Skin epidermis (tissue), 12 donors: ENCODE data around the gene TRA2A.

Source experiments
- H3K27ac ChIP-seq, 21 experiments: fragments of 200-600 bp; sonication (generic) in 11 of 21; one replicate each; pipeline ENCODE4 v1.5.0; 2020; ENCODE audit warnings: mild to moderate bottlenecking in 3 of 21, inconsistent platforms in 2 of 21, moderate library complexity in 2 of 21
- H3K4me3 ChIP-seq, 7 experiments: fragments of 200-600 bp; sonication (generic) in 2 of 7; one replicate each; pipeline ENCODE4 v1.5.0; 2020; ENCODE audit warnings: inconsistent platforms in 2 of 7, mild to moderate bottlenecking in 2 of 7, moderate library complexity in 1 of 7

Gene TRA2A

GRCh38 chr7:23472046-23472445 lies 59.7 kb downstream of the TRA2A start:
- no peak overlapping the region for H3K27ac ChIP-seq
- no peak overlapping the region for H3K4me3 ChIP-seq

- H3K4me3 ChIP-seq = peak overlapping the region in 4 of 7 experiments; percentile 6 to 10 (median 7)
Measured at GRCh38 chr7:23471106-23471859, 60.5 kb downstream of the TRA2A start.

GRCh38 chr7:23470330-23471105 lies 61.3 kb downstream of the TRA2A start, which contains the start of gene IGF2BP3:
Gene IGF2BP3 (minus strand): TSS chr7:23470491. CDS start chr7:23470110, 381 bp downstream.
- H3K4me3 ChIP-seq = peak within 1 kb of the TSS; percentile 7 to 36 (median 17)

More at GRCh38 chr7:23471106-23471859, 60.5 kb downstream of the TRA2A start:
- H3K27ac ChIP-seq = no peak overlapping the region

GRCh38 chr7:23469961-23470250 lies 61.9 kb downstream of the TRA2A start:
- no peak overlapping the region for H3K27ac ChIP-seq
- peak overlapping the region in 4 of 7 experiments; percentile 5 to 36 (median 24) for H3K4me3 ChIP-seq

More at GRCh38 chr7:23470330-23471105, 61.3 kb downstream of the TRA2A start, which contains the start of gene IGF2BP3:
- H3K27ac ChIP-seq = no peak within 1 kb of the TSS

GRCh38 chr7:23469150-23469960 lies 62.4 kb downstream of the TRA2A start:
- Histone ChIP-seq H3K27ac (no peak overlapping the region), H3K4me3 (peak overlapping the region; percentile 7 to 36 (median 17))

- Histone ChIP-seq H3K4me3 (peak overlapping the region in 6 of 7 experiments; percentile 8 to 31 (median 16)), H3K27ac (no peak overlapping the region)
Measured at GRCh38 chr7:23468526-23469149, 63.1 kb downstream of the TRA2A start.

GRCh38 chr7:23467806-23468525 lies 63.8 kb downstream of the TRA2A start:
- no peak overlapping the region for H3K4me3 ChIP-seq
- H3K27ac ChIP-seq = no peak overlapping the region

GRCh38 chr7:23467291-23467805 lies 64.4 kb downstream of the TRA2A start:
- Histone ChIP-seq H3K4me3 (no peak overlapping the region), H3K27ac (no peak overlapping the region)

GRCh38 chr7:23462846-23463245 lies 68.9 kb downstream of the TRA2A start:
- no peak overlapping the region for H3K27ac ChIP-seq
- H3K4me3 ChIP-seq = no peak overlapping the region

- Histone ChIP-seq H3K27ac (no peak overlapping the region), H3K4me3 (no peak overlapping the region)
Measured at GRCh38 chr7:23458044-23458443, 73.7 kb downstream of the TRA2A start.

GRCh38 chr7:23456093-23456492 lies 75.7 kb downstream of the TRA2A start:
- no peak overlapping the region for H3K4me3 ChIP-seq
- no peak overlapping the region for H3K27ac ChIP-seq

- Histone ChIP-seq H3K27ac (no peak overlapping the region), H3K4me3 (no peak overlapping the region)
Measured at GRCh38 chr7:23454881-23455526, 76.8 kb downstream of the TRA2A start.
